B cell (primary cell): ENCODE data around the gene NRL. TPM values are rescaled to one million over a fixed set of nuclear protein-coding genes. Genes with fewer than 3 reads are reported as not detected.
A peak's percentile ranks its signal among the peaks of the same experiment; 100 is the strongest.

Source experiments
- ATAC-seq: fragments of 200-7000 bp; cut with Tn5 transposase; one replicate; pipeline ENCODE4 v1.10.0; 2021; ENCODE audit warnings: low read depth, mild to moderate bottlenecking, moderate number of reproducible peaks, moderate library complexity
- CTCF ChIA-PET: fragments of 350-600 bp; sonication (Branson Sonifier 250); formaldehyde crosslinking; loops from one replicate; lab custom pipeline; 2021; ENCODE audit warnings: antibody characterized with exemption, inconsistent platforms; lab: Charles Lee
- POLR2A ChIA-PET: fragments of 350-600 bp; sonication (Branson Sonifier 250); formaldehyde crosslinking; loops from one replicate; lab custom pipeline; 2021; ENCODE audit warnings: antibody characterized with exemption; lab: Charles Lee
- DNase-seq: peaks from one replicate; pipeline ENCODE4 v3.0.0; 2013
- H2AFZ ChIP-seq: 2 replicates; pipeline ENCODE4 v1.6.1; 2012; ENCODE audit warnings: mild to moderate bottlenecking, low read depth, low read length; ENCODE audit not compliant: insufficient read depth, poor library complexity, severe bottlenecking
- H3K27ac ChIP-seq, 2 donors: 1 replicate in 1 of 2; 2 replicates in 1 of 2; pipeline ENCODE4 v1.5.1; 2012 to 2013; ENCODE audit warnings: low read length in 2 of 2, mild to moderate bottlenecking in 2 of 2, moderate library complexity in 1 of 2
- H3K27me3 ChIP-seq, 4 experiments: fragments of 200-600 bp in 1 of 4; sonication (generic) in 1 of 4; replicated peaks in 1 of 4; 1 replicate in 2 of 4; 2 replicates in 2 of 4; pipeline versions ENCODE4 v1.6.1 to v1.7.0; 2013 to 2016; ENCODE audit warnings: low read length in 3 of 4, mild to moderate bottlenecking in 2 of 4, mixed read lengths in 1 of 4, moderate library complexity in 1 of 4; ENCODE audit not compliant: insufficient read depth in 4 of 4, control insufficient read depth in 3 of 4; ENCODE audit errors: control extremely low read depth in 1 of 4
- H3K36me3 ChIP-seq, 2 experiments: replicated peaks in 1 of 2; 1 replicate in 1 of 2; 2 replicates in 1 of 2; pipeline versions ENCODE4 v1.6.1 to v1.7.1; 2013; ENCODE audit warnings: low read length in 1 of 2; ENCODE audit not compliant: insufficient read depth in 2 of 2, control insufficient read depth in 1 of 2; ENCODE audit errors: control extremely low read depth in 1 of 2, extremely low read depth in 1 of 2
- H3K4me1 ChIP-seq, 2 donors: fragments of 200-600 bp in 1 of 2; sonication (generic) in 1 of 2; 1 replicate in 1 of 2; 2 replicates in 1 of 2; pipeline versions ENCODE4 v1.5.1 to v1.6.1; 2013 to 2017; ENCODE audit warnings: low read length in 2 of 2; ENCODE audit not compliant: control insufficient read depth in 2 of 2, insufficient read depth in 2 of 2
- H3K4me2 ChIP-seq: replicated peaks from 2 replicates; pipeline ENCODE3; 2012; ENCODE audit warnings: mild to moderate bottlenecking, low read depth, low read length; ENCODE audit not compliant: poor library complexity, severe bottlenecking
- H3K4me3 ChIP-seq, 5 experiments: fragments of 200-600 bp in 1 of 5; sonication (generic) in 1 of 5; 1 replicate in 3 of 5; 2 replicates in 2 of 5; pipeline versions ENCODE4 v1.5.1 to v1.7.0; 2011 to 2016; ENCODE audit warnings: low read length in 4 of 5, mild to moderate bottlenecking in 4 of 5, low read depth in 2 of 5, control low read depth in 1 of 5, moderate library complexity in 1 of 5; ENCODE audit not compliant: insufficient read depth in 1 of 5; ENCODE audit errors: control extremely low read depth in 1 of 5, extremely low read depth in 1 of 5
- H3K79me2 ChIP-seq: fragments of 200-600 bp; sonication (generic); one replicate; pipeline ENCODE4 v1.6.0; 2016; ENCODE audit warnings: low read length; ENCODE audit not compliant: control insufficient read depth, insufficient read depth
- H3K9ac ChIP-seq: fragments of 200-600 bp; sonication (generic); 2 replicates; pipeline ENCODE4 v1.6.1; 2017; ENCODE audit warnings: mild to moderate bottlenecking, low read length, moderate library complexity
- H3K9me3 ChIP-seq, 3 donors: one replicate each; pipeline versions ENCODE4 v1.6.1 to v1.7.1; 2013; ENCODE audit warnings: low read length in 2 of 3; ENCODE audit not compliant: control insufficient read depth in 2 of 3, insufficient read depth in 1 of 3; ENCODE audit errors: control extremely low read depth in 1 of 3
- H4K20me1 ChIP-seq: 2 replicates; pipeline ENCODE4 v1.6.0; 2012; ENCODE audit warnings: mild to moderate bottlenecking, low read length; ENCODE audit not compliant: insufficient read depth, control insufficient read depth, poor library complexity, severe bottlenecking
- H3K27ac Mint-ChIP-seq: one replicate; pipeline ENCODE4 v1.8.0; 2021; ENCODE audit warnings: mixed read lengths
- H3K27me3 Mint-ChIP-seq: one replicate; pipeline ENCODE4 v1.8.0; 2021; ENCODE audit warnings: mixed read lengths
- H3K4me1 Mint-ChIP-seq: one replicate; pipeline ENCODE4 v1.8.0; 2021; ENCODE audit warnings: mixed read lengths
- H3K4me3 Mint-ChIP-seq: one replicate; pipeline ENCODE4 v1.8.0; 2021; ENCODE audit warnings: mixed read lengths
- H3K9me3 Mint-ChIP-seq: one replicate; pipeline ENCODE4 v1.8.0; 2022; ENCODE audit warnings: mixed read lengths; ENCODE audit not compliant: insufficient read depth
- EZH2 ChIP-seq: IDR thresholded peaks from 2 replicates; pipeline ENCODE4 v1.6.1; 2012; ENCODE audit warnings: borderline replicate concordance, low read depth, mild to moderate bottlenecking, moderate library complexity, low read length; ENCODE audit not compliant: insufficient read depth, poor library complexity, severe bottlenecking
- WGBS: methylation state at CpG from one replicate; pipeline ENCODE4 v1.1.5; 2013; ENCODE audit warnings: missing lambda C conversion rate; ENCODE audit not compliant: insufficient coverage; 5-methylcytosine and 5-hydroxymethylcytosine counted together
- intact Hi-C: fragments of 100-400 bp; cut with micrococcal nuclease; formaldehyde crosslinking; loops from one replicate; pipeline ENCODE4 v1.10.0; 2022
- polyA plus RNA-seq: library from polyadenylated mRNA; depleted of rRNA; stranded (reverse); fragments of >200 nt; gene quantifications from 2 replicates; pipeline ENCODE4 v1.2.3, GENCODE V29; 2012
- total RNA-seq, 2 donors: library from RNA; stranded (reverse); fragments of 120-200 nt in 1 of 2; gene quantifications; 1 replicate in 1 of 2; 2 replicates in 1 of 2; pipeline versions ENCODE4 v1.2.3 to v1.2.4, GENCODE V29; 2013 to 2022
- TF ChIP-seq, protein P1 (sequence below): fragments of 200-600 bp; IDR thresholded peaks from one replicate; pipeline ENCODE4 v1.8.0; 2022; ENCODE audit warnings: antibody characterized with exemption, mild to moderate bottlenecking

The NRL gene
- total and polyA plus RNA-seq, 2 donors (not counting 1 experiment from before 2014, with no cell fraction given), result 7.0 to 8.8 TPM

DNA sequence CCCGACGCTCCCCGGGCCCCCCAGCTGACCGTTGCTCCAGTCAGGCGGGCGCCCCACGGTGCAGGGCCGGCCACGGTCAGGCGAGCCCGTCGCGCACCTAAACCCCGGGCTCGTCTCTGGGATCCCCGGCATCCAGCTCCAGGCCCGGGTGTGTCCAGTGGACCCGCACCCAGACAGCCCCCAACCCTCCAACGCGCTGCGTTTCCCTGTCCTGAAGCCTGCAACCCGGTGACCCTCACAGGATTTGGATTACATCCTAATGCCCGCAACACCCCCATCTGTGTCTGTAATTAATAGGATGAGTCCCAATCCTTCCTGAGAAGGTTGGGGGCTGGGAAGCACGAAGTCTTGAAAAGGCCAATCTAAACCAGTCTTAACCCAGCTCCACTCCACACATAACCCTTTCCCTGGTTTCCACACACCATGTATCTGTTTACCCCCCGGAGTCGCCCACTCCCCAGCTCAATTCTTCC is 33.0 kb downstream of the NRL start:
- H2AFZ ChIP-seq, result peak overlapping the region; percentile 77
- POLR2A ChIA-PET, result interaction anchor here (0.6 to 2.6 kb wide), 8 partner anchors 9 to 114 kb away, joined by 3 to 22 read pairs (median 8); partner anchors contain the start of genes CARMIL3, DCAF11, EMC9 and NRL
- no peaks in the 10 kb centered on the region for H3K9me3 Mint-ChIP-seq
- WGBS, result 15% methylated on average over 19 of the region's 26 CpGs
- no peaks in the 10 kb centered on the region for H3K27me3 Mint-ChIP-seq
- no peaks in the 10 kb centered on the region for H3K27me3 ChIP-seq
- intact Hi-C loops, result loop anchor here (1.0 to 2.0 kb wide), 5 partner anchors 13 to 66 kb away; partner anchors contain the start of genes CARMIL3, DCAF11, NRL and PCK2
- peak overlapping the region; percentile 75 to 77 for H3K27ac ChIP-seq
- H3K36me3 ChIP-seq, result no peaks in the 10 kb centered on the region
- ATAC-seq (no peak), DNase-seq (no peak)
- peaks cover 26% of the 10 kb centered on the region for H3K4me1 Mint-ChIP-seq
- H3K79me2 ChIP-seq, result peaks cover 9% of the 10 kb centered on the region
- peak overlapping the region; percentile 92 for H3K4me2 ChIP-seq
- TF ChIP-seq EZH2, result no peak
- TF ChIP-seq, protein P1, sequence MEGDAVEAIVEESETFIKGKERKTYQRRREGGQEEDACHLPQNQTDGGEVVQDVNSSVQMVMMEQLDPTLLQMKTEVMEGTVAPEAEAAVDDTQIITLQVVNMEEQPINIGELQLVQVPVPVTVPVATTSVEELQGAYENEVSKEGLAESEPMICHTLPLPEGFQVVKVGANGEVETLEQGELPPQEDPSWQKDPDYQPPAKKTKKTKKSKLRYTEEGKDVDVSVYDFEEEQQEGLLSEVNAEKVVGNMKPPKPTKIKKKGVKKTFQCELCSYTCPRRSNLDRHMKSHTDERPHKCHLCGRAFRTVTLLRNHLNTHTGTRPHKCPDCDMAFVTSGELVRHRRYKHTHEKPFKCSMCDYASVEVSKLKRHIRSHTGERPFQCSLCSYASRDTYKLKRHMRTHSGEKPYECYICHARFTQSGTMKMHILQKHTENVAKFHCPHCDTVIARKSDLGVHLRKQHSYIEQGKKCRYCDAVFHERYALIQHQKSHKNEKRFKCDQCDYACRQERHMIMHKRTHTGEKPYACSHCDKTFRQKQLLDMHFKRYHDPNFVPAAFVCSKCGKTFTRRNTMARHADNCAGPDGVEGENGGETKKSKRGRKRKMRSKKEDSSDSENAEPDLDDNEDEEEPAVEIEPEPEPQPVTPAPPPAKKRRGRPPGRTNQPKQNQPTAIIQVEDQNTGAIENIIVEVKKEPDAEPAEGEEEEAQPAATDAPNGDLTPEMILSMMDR, result no peak
- H3K27ac Mint-ChIP-seq, result peak overlapping the region; percentile 91
- H4K20me1 ChIP-seq, result no peaks in the 10 kb centered on the region
- peak overlapping the region; percentile 82 for H3K4me3 Mint-ChIP-seq
- CTCF ChIA-PET, result interaction anchor here (0.6 to 8.0 kb wide), 8 partner anchors 11 to 550 kb away, joined by 3 to 96 read pairs (median 5); partner anchors contain the start of genes DCAF11, IRF9, PCK2 and TINF2
- H3K4me1 ChIP-seq, result peaks cover 18 to 21% of the 10 kb centered on the region in 2 donors
- H3K9ac ChIP-seq, result peak overlapping the region; percentile 68
- H3K9me3 ChIP-seq, result no peaks in the 10 kb centered on the region
- peak overlapping the region in 4 of 5 experiments; percentile 56 to 78 (median 70) for H3K4me3 ChIP-seq
